HCT116 (cell line): ENCODE results near the gene KXD1. TPM values are rescaled to one million over a fixed set of nuclear protein-coding genes. Genes with fewer than 3 reads are reported as not detected.

Source experiments
- ATAC-seq: fragments of 200-7000 bp; cut with Tn5 transposase; 2 replicates; pipeline ENCODE4 v1.9.1; 2020; ENCODE audit warnings: mild to moderate bottlenecking, moderate library complexity
- BruUV-seq: library from RNA; stranded (reverse); fragments of 400-500 nt; replicated peaks from 2 replicates; lab custom pipeline; 2021; lab: Mats Ljungman, UMichigan
- CTCF ChIA-PET: fragments of 300-600 bp; sonication (Branson Sonifier 250); formaldehyde crosslinking; loops from one replicate; lab custom pipeline; 2021; ENCODE audit warnings: antibody characterized with exemption; lab: Charles Lee
- POLR2A ChIA-PET: fragments of 300-600, 350-600 bp; sonication (Branson Sonifier 250); formaldehyde crosslinking; loops from one replicate; lab custom pipeline; 2021; ENCODE audit warnings: antibody characterized with exemption; lab: Charles Lee
- RAD21 ChIA-PET, 2 experiments: fragments of 300-600 bp; sonication (Branson Sonifier 250); formaldehyde crosslinking; loops; one replicate each; lab custom pipeline; 2023; ENCODE audit warnings: low total read pairs in 2 of 2; ENCODE audit not compliant: uncharacterized antibody in 2 of 2, unreplicated experiment in 2 of 2, low non-redundant PET in 1 of 2; lab: Charles Lee
- DNase-seq: peaks from one replicate; pipeline ENCODE4 v3.0.0-alpha.2; 2010; ENCODE audit warnings: low read depth, low spot score
- H2AFZ ChIP-seq: fragments of 200-600 bp; shearing (Covaris generic), sonication (generic); 2 replicates; pipeline ENCODE4 v1.6.1; 2017; ENCODE audit warnings: low read depth, mixed run types, mixed read lengths, antibody characterized with exemption, low read length; ENCODE audit not compliant: poor library complexity, severe bottlenecking
- H3K27ac ChIP-seq: 2 replicates; pipeline ENCODE4 v1.5.1; 2012; ENCODE audit warnings: low read depth, low read length
- H3K27me3 ChIP-seq: fragments of 200-600 bp; sonication (generic); 2 replicates; pipeline ENCODE4 v1.6.1; 2016; ENCODE audit warnings: mixed run types, low read length, mixed read lengths; ENCODE audit not compliant: insufficient read depth
- H3K36me3 ChIP-seq, 2 experiments: fragments of 200-500 bp in 1 of 2; fragments of 200-600 bp in 1 of 2; sonication (Bioruptor generic) in 1 of 2; sonication (generic) in 1 of 2; 2 replicates each; pipeline versions ENCODE4 v1.5.1 to v1.6.1; 2014 to 2016; ENCODE audit warnings: low read length in 2 of 2, inconsistent platforms in 1 of 2, mixed read lengths in 1 of 2, mixed run types in 1 of 2; ENCODE audit not compliant: insufficient read depth in 2 of 2, control insufficient read depth in 1 of 2
- H3K4me1 ChIP-seq, 2 experiments: fragments of 200-600 bp in 1 of 2; sonication (generic) in 1 of 2; 2 replicates each; pipeline versions ENCODE4 v1.5.1 to v1.6.1; 2012 to 2017; ENCODE audit warnings: low read length in 2 of 2, inconsistent platforms in 1 of 2, mild to moderate bottlenecking in 1 of 2, mixed read lengths in 1 of 2, mixed run types in 1 of 2, moderate library complexity in 1 of 2; ENCODE audit not compliant: insufficient read depth in 2 of 2, control insufficient read depth in 1 of 2
- H3K4me2 ChIP-seq: fragments of 200-600 bp; sonication (generic); 2 replicates; pipeline ENCODE4 v1.6.1; 2017; ENCODE audit warnings: mixed run types, low read length, mixed read lengths
- H3K4me3 ChIP-seq, 2 experiments: fragments of 200-600 bp in 1 of 2; sonication (generic) in 1 of 2; replicated peaks in 1 of 2; 2 replicates each; pipeline ENCODE4 v1.5.1; 2011 to 2016; ENCODE audit warnings: low read length in 2 of 2, control low read depth in 1 of 2, low read depth in 1 of 2, mild to moderate bottlenecking in 1 of 2, mixed read lengths in 1 of 2, mixed run types in 1 of 2
- H3K79me2 ChIP-seq: fragments of 200-600 bp; sonication (generic); 2 replicates; pipeline ENCODE4 v1.6.1; 2017; ENCODE audit warnings: mild to moderate bottlenecking, mixed run types, low read length, moderate library complexity, mixed read lengths; ENCODE audit not compliant: insufficient read depth
- H3K9ac ChIP-seq: fragments of 200-600 bp; sonication (generic); 2 replicates; pipeline ENCODE4 v1.6.1; 2016; ENCODE audit warnings: low read length, mixed read lengths
- H3K9me2 ChIP-seq: fragments of 200-600 bp; sonication (generic), shearing (Covaris generic); 2 replicates; pipeline ENCODE4 v1.6.1; 2017; ENCODE audit warnings: mixed run types, mild to moderate bottlenecking, moderate library complexity; ENCODE audit not compliant: insufficient read depth
- H3K9me3 ChIP-seq, 2 experiments: fragments of 200-500 bp in 1 of 2; fragments of 200-600 bp in 1 of 2; sonication (Bioruptor generic) in 1 of 2; sonication (generic) in 1 of 2; 2 replicates each; pipeline ENCODE4 v1.6.1; 2014 to 2017; ENCODE audit warnings: low read length in 2 of 2, mixed read lengths in 2 of 2, inconsistent platforms in 1 of 2, low read depth in 1 of 2, mild to moderate bottlenecking in 1 of 2, mixed run types in 1 of 2, moderate library complexity in 1 of 2; ENCODE audit not compliant: control insufficient read depth in 1 of 2, insufficient read depth in 1 of 2
- H4K20me1 ChIP-seq: fragments of 200-600 bp; sonication (generic), shearing (Covaris generic); 2 replicates; pipeline ENCODE4 v1.6.1; 2017; ENCODE audit warnings: mixed run types, mild to moderate bottlenecking, moderate library complexity; ENCODE audit not compliant: insufficient read depth
- ATF3 ChIP-seq: IDR thresholded peaks from 2 replicates; pipeline ENCODE4 v1.6.1; 2012
- CBX3 ChIP-seq: IDR thresholded peaks from 2 replicates; pipeline ENCODE4 v1.6.1; 2012; ENCODE audit warnings: low read depth
- CEBPB ChIP-seq: IDR thresholded peaks from 2 replicates; pipeline ENCODE4 v1.6.1; 2012; ENCODE audit warnings: low read depth
- EZH2 ChIP-seq: fragments of 200-600 bp; sonication (generic); IDR thresholded peaks from 2 replicates; pipeline ENCODE4 v1.6.1; 2017; ENCODE audit warnings: antibody characterized with exemption, mixed run types
- POLR2AphosphoS5 ChIP-seq: IDR thresholded peaks from 2 replicates; pipeline ENCODE4 v1.6.1; 2011; ENCODE audit warnings: mild to moderate bottlenecking, low read depth, low read length, moderate library complexity
- SIN3A ChIP-seq: IDR thresholded peaks from 2 replicates; pipeline ENCODE4 v1.6.1; 2012; ENCODE audit warnings: low read depth
- SP1 ChIP-seq: IDR thresholded peaks from 2 replicates; pipeline ENCODE4 v1.6.1; 2012; ENCODE audit warnings: low read depth
- SRF ChIP-seq: IDR thresholded peaks from 2 replicates; pipeline ENCODE4 v1.6.1; 2012; ENCODE audit warnings: low read depth
- ZBTB33 ChIP-seq: IDR thresholded peaks from 2 replicates; pipeline ENCODE4 v1.6.1; 2011; ENCODE audit warnings: mild to moderate bottlenecking, low read length, moderate library complexity; ENCODE audit not compliant: insufficient replicate concordance; ENCODE audit errors: extremely low read depth
- ZFX ChIP-seq: fragments of 450-650 bp; IDR thresholded peaks from 2 replicates; pipeline ENCODE4 v1.6.1; 2017
- intact Hi-C: fragments of 100-400 bp; cut with micrococcal nuclease; formaldehyde crosslinking; loops from 2 replicates; pipeline ENCODE4 v1.10.0; 2022
- total RNA-seq: library from RNA; stranded (reverse); gene quantifications from one replicate; pipeline ENCODE4 v1.2.1, GENCODE V29; 2021; ENCODE audit not compliant: unreplicated experiment

Gene KXD1
- total RNA-seq, 1 experiment from 2014 or later = 139 TPM

- Histone ChIP-seq H3K4me3 (no peak overlapping the region), H2AFZ (no peak overlapping the region), H3K4me2 (no peak overlapping the region), H3K9me3 (no peaks in the 10 kb centered on the region), H3K4me1 (peaks cover 18 to 34% of the 10 kb centered on the region in 2 experiments), H3K9ac (no peak overlapping the region), H3K27me3 (no peaks in the 10 kb centered on the region), H3K9me2 (no peaks in the 10 kb centered on the region), H3K36me3 (no peaks in the 10 kb centered on the region; a peak in 2 of 4 replicates), H3K79me2 (peaks cover 78% of the 10 kb centered on the region), H4K20me1 (0 out of 2 replicates have a peak, but pooled peaks cover 2% of the 10 kb centered on the region), H3K27ac (no peak overlapping the region)
- ChIA-PET RAD21 (no interaction called here), POLR2A (no interaction called here), CTCF (interaction anchor here (1.3 kb wide), 1 partner anchor 36 kb away, joined by 3 read pairs; no protein-coding TSS in a partner anchor)
- TF ChIP-seq POLR2AphosphoS5 (no peak), CEBPB (no peak), SIN3A (no peak), CBX3 (no peak), EZH2 (no peak), SRF (no peak), ZFX (no peak), ZBTB33 (no peak), ATF3 (no peak), SP1 (no peak)
- ATAC-seq (no peak), DNase-seq (no peak)
- intact Hi-C loops = no loop called here
- no TSS peak for BruUV-seq
Observed at GRCh38 chr19:18518639-18519038, 39.0 kb upstream of the KXD1 start.
